Esophagus squamous epithelium (tissue), 5 donors: ENCODE data around the gene AGBL1. TPM values are rescaled to one million over a fixed set of nuclear protein-coding genes. Genes with fewer than 3 reads are reported as not detected.

Source experiments
- DNase-seq: peaks from one replicate; lab custom pipeline; 2025; lab: John Stamatoyannopoulos, UW
- H3K27ac ChIP-seq, 4 donors: fragments of 200-600 bp; sonication (generic); one replicate each; pipeline ENCODE4 v1.5.1; 2016 to 2019; ENCODE audit warnings: mild to moderate bottlenecking in 1 of 4
- H3K27me3 ChIP-seq, 4 donors: fragments of 200-600 bp; sonication (generic); 1 replicate in 3 of 4; 2 replicates in 1 of 4; pipeline versions ENCODE4 v1.5.1 to v1.6.0; 2017 to 2021; ENCODE audit warnings: antibody characterized with exemption in 1 of 4
- H3K36me3 ChIP-seq, 3 donors: fragments of 200-600 bp; sonication (generic); one replicate each; pipeline ENCODE4 v1.5.1; 2016 to 2019
- H3K4me1 ChIP-seq, 3 donors: fragments of 200-600 bp; sonication (generic); one replicate each; pipeline ENCODE4 v1.5.1; 2017 to 2019
- H3K4me3 ChIP-seq, 4 donors: fragments of 200-600 bp; sonication (generic); 1 replicate in 3 of 4; 2 replicates in 1 of 4; pipeline ENCODE4 v1.5.1; 2016 to 2019; ENCODE audit warnings: mild to moderate bottlenecking in 2 of 4, moderate library complexity in 1 of 4
- H3K9me3 ChIP-seq, 3 donors: fragments of 200-600 bp; sonication (generic); one replicate each; pipeline ENCODE4 v1.5.1; 2016 to 2019
- POLR2A ChIP-seq, 4 donors: fragments of 450-650 bp; IDR thresholded peaks; one replicate each; pipeline ENCODE4 v1.6.1; 2017; ENCODE audit warnings: antibody characterized with exemption in 4 of 4, mild to moderate bottlenecking in 4 of 4, moderate library complexity in 3 of 4
- whole genome bisulfite sequencing, 2 donors: methylation state at CpG; one replicate each; pipeline ENCODE4 v1.1.5; 2018; 5-methylcytosine and 5-hydroxymethylcytosine counted together
- intact Hi-C: fragments of 100-400 bp; cut with DNase I; formaldehyde crosslinking; loops from one replicate; pipeline ENCODE4 v1.15.0; 2022
- total RNA-seq, 4 donors: library from RNA; depleted of rRNA; stranded (reverse); fragments of >200 nt; gene quantifications; one replicate each; pipeline ENCODE4 v1.1.0, GENCODE V29; 2016
- TF ChIP-seq, protein P1 (sequence below), 6 experiments: fragments of 450-650 bp in 4 of 6; fragments of 200-600 bp in 2 of 6; sonication (generic) in 2 of 6; IDR thresholded peaks; one replicate each; pipeline ENCODE4 v1.5.1; 2016 to 2019; ENCODE audit warnings: antibody characterized with exemption in 6 of 6, mild to moderate bottlenecking in 4 of 6, moderate library complexity in 4 of 6
- donor health status: DM: yes; HTN: yes; CAD: no.

AGBL1 gene
- total RNA-seq, 4 donors from 2014 or later = 0.11 to 0.21 (median 0.19) TPM; not detected in 1

DNA sequence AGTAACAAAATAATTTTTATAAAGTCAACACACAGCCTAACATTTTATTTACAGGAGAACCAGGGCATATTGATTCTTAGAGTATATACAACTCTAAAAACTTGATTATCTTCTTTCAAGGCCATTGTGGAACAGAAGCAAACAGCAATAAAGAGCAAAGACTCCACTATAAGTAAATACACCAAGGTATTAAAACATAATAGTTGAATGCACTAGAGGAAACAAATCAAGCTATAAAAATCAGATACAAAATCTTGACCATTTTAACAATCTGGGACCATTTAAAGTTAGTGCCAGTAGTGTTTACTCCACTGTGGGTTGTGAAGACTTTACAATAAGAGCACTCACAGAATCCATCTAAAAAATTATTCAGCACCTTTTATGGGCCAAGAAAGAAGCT, 323.6 kb downstream of the AGBL1 start:
- H3K27me3 ChIP-seq = no peaks in the 10 kb centered on the region

DNA sequence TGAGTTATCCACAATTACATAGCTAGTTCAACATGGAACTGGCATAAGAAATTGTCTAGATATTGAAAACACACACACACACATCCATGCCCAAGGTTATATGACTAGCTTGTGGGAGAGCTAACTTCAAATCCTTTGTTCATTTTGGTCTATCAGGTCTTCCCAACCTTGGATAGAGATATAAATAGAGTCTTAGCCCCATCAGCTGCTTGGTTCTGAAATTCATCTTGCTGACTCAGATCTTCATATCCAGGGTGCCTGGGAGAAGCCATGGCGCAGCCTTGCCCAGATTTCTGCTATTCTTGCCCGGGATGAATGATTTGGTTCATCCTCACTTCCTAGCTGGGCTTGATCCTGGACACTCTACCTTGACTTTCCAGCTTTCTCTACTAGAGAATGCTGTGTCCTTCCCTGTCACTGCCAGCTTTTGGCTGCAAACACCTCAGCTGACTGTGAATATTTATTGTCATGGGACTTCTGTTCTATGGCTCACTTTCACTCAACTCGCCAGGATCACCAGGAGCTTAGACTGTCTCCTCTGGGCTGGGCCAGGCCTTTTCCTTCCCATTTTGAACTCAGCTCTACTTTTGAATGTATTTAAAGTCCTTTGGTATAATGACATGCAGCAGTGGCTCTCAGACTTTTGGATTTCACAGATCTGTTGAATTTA, 324.4 kb downstream of the AGBL1 start:
- no peaks in the 10 kb centered on the region for H3K4me1 ChIP-seq
- intact Hi-C loops = loop anchor here (10.0 kb wide), 1 partner anchor 61 kb away; no protein-coding TSS in a partner anchor
- no peaks in the 10 kb centered on the region for H3K36me3 ChIP-seq
- H3K9me3 ChIP-seq = no peaks in the 10 kb centered on the region
- TF ChIP-seq POLR2A (IDR thresholded peaks at IDR 0.05) = no peak
- TF ChIP-seq, protein P1, sequence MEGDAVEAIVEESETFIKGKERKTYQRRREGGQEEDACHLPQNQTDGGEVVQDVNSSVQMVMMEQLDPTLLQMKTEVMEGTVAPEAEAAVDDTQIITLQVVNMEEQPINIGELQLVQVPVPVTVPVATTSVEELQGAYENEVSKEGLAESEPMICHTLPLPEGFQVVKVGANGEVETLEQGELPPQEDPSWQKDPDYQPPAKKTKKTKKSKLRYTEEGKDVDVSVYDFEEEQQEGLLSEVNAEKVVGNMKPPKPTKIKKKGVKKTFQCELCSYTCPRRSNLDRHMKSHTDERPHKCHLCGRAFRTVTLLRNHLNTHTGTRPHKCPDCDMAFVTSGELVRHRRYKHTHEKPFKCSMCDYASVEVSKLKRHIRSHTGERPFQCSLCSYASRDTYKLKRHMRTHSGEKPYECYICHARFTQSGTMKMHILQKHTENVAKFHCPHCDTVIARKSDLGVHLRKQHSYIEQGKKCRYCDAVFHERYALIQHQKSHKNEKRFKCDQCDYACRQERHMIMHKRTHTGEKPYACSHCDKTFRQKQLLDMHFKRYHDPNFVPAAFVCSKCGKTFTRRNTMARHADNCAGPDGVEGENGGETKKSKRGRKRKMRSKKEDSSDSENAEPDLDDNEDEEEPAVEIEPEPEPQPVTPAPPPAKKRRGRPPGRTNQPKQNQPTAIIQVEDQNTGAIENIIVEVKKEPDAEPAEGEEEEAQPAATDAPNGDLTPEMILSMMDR (IDR thresholded peaks at IDR 0.05) = no peak
- no peak overlapping the region for H3K4me3 ChIP-seq
- H3K27me3 ChIP-seq = no peaks in the 10 kb centered on the region
- H3K27ac ChIP-seq = no peak overlapping the region
- WGBS, 2 donors = 64 to 98% methylated on average over 3 of the region's 3 CpGs
- DNase-seq = no peak

More for the DNA sequence above, 323.6 kb downstream of the AGBL1 start:
- no peak for DNase-seq
- H3K27ac ChIP-seq = no peak overlapping the region
- intact Hi-C loops = loop anchor here (10.0 kb wide), 1 partner anchor 62 kb away; no protein-coding TSS in a partner anchor
- H3K36me3 ChIP-seq = no peaks in the 10 kb centered on the region
- no peaks in the 10 kb centered on the region for H3K9me3 ChIP-seq
- no peak overlapping the region for H3K4me3 ChIP-seq
- TF ChIP-seq POLR2A (IDR thresholded peaks at IDR 0.05) = no peak
- TF ChIP-seq, protein P1 (IDR thresholded peaks at IDR 0.05) = no peak
- H3K4me1 ChIP-seq = no peaks in the 10 kb centered on the region

DNA sequence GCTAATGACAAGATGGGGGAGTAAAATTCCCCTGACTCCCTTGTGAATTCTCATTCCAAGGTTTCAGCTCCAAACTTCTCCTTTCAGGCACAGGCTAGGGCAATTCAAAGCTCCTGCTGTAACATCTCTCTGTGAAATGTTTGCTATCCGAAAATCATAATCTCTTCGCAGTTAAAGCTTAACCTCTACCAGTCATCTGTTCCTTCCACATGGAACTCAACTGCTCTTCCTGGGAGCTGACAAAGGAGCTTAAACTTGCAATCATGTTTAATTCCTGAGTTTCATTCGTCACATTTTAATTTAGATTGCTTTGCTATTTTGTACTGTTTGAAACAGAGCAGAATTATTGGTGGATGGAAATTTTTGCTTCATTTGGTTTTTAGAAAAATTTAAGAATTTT, 328.6 kb downstream of the AGBL1 start:
- Histone ChIP-seq H3K4me1 (no peaks in the 10 kb centered on the region), H3K27me3 (no peaks in the 10 kb centered on the region), H3K27ac (no peak overlapping the region), H3K36me3 (no peaks in the 10 kb centered on the region), H3K4me3 (no peak overlapping the region), H3K9me3 (no peaks in the 10 kb centered on the region)
- TF ChIP-seq, protein P1 (IDR thresholded peaks at IDR 0.05) = no peak
- no peak for TF ChIP-seq POLR2A (IDR thresholded peaks at IDR 0.05)
- intact Hi-C loops = loop anchor here (10.0 kb wide), 1 partner anchor 57 kb away; no protein-coding TSS in a partner anchor
- DNase-seq = no peak
- 57 to 71% methylated on average over 3 of the region's 3 CpGs for WGBS, 2 donors

DNA sequence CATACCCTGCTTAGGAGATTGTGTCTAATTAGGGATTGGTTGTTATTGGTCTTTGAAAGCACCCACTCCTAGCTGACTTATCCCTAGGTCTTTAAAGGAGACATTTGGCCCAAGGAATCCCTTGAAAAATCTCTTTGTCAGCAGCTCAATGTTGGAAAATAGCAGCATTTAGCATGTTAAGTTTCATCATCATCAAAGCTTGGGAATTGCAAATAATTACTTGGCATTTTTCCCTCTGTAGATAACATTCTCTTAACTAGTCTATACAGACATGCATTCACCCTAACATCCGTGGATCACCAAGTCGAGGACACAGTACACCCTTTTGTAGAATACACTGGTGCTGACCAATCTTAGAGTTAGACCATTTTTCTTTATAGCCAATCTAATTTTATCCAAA, 332.2 kb downstream of the AGBL1 start:
- TF ChIP-seq, protein P1 (IDR thresholded peaks at IDR 0.05) = no peak
- no peak for TF ChIP-seq POLR2A (IDR thresholded peaks at IDR 0.05)
- no peak overlapping the region for H3K4me3 ChIP-seq
- DNase-seq = no peak
- H3K27me3 ChIP-seq = no peaks in the 10 kb centered on the region
- H3K27ac ChIP-seq = no peak overlapping the region
- H3K4me1 ChIP-seq = no peaks in the 10 kb centered on the region
- 45 to 67% methylated on average over 2 of the region's 2 CpGs for WGBS, 2 donors
- intact Hi-C loops = no loop called here
- H3K9me3 ChIP-seq = no peaks in the 10 kb centered on the region
- H3K36me3 ChIP-seq = no peaks in the 10 kb centered on the region

DNA sequence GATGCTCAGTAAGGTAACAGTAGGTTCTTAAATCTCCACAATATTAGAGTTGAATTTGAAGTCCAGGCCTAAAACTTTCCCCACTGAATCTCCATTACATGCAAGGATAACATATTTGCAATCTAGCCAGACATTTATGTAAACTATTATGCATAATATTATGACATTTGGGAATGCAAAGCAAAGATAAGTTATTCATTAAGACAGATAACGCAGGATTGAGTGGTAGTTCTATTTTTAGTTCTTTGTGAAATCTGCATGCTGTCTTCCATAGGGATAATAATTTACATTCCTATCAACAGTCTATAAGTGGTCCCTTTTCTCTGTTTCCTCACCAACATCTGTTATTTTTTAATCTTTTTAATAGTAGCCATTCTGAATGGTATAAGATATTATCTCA, 333.5 kb downstream of the AGBL1 start:
- Histone ChIP-seq H3K27ac (no peak overlapping the region), H3K4me1 (no peaks in the 10 kb centered on the region), H3K9me3 (no peaks in the 10 kb centered on the region), H3K36me3 (no peaks in the 10 kb centered on the region), H3K4me3 (no peak overlapping the region), H3K27me3 (no peaks in the 10 kb centered on the region)
- TF ChIP-seq, protein P1 (IDR thresholded peaks at IDR 0.05) = no peak
- TF ChIP-seq POLR2A (IDR thresholded peaks at IDR 0.05) = no peak
- 67 to 76% methylated on average over 1 of the region's 1 CpG for WGBS, 2 donors
- no peak for DNase-seq
- intact Hi-C loops = no loop called here
